ENCODE data around the gene AKR1C1.
A peak's percentile ranks its signal among the peaks of the same experiment; 100 is the strongest.
"Not testable (repeated sequence)": the region's sequence is repeated elsewhere in the genome, so short reads cannot be mapped to it uniquely, and the experiment has no call there.

The AKR1C1 gene

DNA sequence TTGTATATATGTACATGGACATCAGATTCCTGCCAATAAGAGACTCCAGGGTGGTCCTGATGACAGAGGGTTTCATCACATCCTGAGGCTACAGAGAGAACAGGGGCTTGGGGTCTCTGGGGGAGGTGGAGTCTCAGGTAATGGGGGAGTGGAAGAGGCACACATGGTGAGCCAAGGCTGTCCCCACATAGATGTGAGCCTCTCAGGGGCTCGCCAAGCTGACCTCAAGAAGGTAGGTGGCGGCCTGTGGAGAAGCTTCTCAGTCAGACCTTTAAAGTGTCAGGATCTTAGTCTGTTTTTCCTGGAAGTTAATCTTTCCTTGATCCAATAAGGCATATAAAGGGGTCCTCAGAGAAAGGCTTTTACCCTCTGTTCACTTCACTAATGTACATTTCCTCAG is 22.3 kb upstream of the AKR1C1 start:
- not testable (repeated sequence) for H3K36me3 ChIP-seq (ENCODE audit: insufficient read depth, low read depth, low read length); H3K9ac ChIP-seq (ENCODE audit: low read depth, low read length); H3K27me3 ChIP-seq (ENCODE audit: insufficient read depth, low read length); H3K9me3 ChIP-seq (ENCODE audit: insufficient read depth, low read depth, low read length); H3K27ac ChIP-seq (ENCODE audit: low read length); H3K4me3 ChIP-seq (ENCODE audit: low read length)
- peaks cover 19% of the 10 kb centered on the region; the same call in 1 of the 2 replicates for H3K4me1 ChIP-seq (ENCODE audit: insufficient read depth, low read length)

DNA sequence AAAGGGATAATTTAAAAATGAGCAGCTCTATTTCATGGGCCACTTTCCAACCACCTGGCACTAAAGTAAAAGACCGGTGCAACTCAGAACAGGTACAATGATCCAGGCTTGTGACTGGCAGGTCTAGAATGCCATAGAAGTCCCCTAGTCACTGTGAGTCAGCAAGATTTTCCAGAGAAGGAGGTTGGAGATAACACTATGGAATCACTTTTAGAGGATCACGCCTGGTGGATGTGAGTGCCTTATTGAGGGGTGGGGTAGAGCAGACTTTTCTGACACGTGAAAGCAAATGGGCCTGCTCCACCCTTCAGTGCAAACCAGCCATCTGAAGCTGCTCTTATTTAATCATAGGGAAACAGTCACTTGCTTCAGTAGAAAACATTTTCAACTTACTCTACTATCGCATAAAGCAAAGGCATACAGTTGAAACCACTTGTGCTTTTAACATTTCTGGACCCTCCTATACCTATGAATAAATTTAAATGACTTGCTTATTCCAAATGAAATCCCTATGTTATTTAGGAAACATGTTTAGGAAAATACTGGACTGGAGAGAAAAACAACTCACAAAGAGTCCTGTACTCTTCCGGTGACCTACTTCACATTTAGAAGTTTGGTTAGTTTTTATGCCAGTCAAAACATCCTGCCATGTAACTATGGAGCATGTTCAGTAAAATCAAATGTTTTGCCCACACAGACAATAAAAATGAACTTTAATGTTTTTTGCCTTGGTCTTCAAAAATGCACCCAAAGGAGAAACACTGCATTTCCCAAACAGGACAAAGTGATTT is 21.5 kb upstream of the AKR1C1 start:
- Histone ChIP-seq H3K36me3 (ENCODE audit: insufficient read depth, low read depth, low read length) (no peaks in the 10 kb centered on the region), H3K27me3 (ENCODE audit: insufficient read depth, low read length) (no peaks in the 10 kb centered on the region), H3K9me3 (ENCODE audit: insufficient read depth, low read depth, low read length) (no peaks in the 10 kb centered on the region), H3K4me3 (ENCODE audit: low read length) (no peak overlapping the region), H3K4me1 (ENCODE audit: insufficient read depth, low read length) (peaks cover 23% of the 10 kb centered on the region; the same call in 1 of the 2 replicates), H3K9ac (ENCODE audit: low read depth, low read length) (no peak overlapping the region), H3K27ac (ENCODE audit: low read length) (no peak overlapping the region)

DNA sequence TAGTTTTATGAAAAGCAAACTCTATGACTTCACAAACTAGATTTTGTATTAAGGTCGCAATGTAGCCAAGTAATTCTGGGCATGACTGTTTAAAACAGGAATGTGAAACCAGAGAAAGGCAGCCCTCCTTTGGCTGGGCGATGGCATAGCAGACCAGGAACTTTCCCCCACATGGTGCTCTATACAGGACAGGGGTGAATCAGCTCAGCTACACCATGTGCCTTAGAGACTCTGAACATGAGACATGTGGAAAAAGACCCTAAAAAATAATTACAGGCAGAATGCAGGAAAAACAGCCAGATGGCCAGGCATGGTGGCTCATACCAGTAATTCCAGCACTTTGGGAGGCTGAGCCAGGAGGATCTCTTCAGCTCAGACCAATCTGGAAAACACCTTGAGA is 20.3 kb upstream of the AKR1C1 start:
- not testable (repeated sequence) for H3K9me3 ChIP-seq (ENCODE audit: insufficient read depth, low read depth, low read length); H3K27me3 ChIP-seq (ENCODE audit: insufficient read depth, low read length); H3K27ac ChIP-seq (ENCODE audit: low read length); H3K36me3 ChIP-seq (ENCODE audit: insufficient read depth, low read depth, low read length); H3K4me3 ChIP-seq (ENCODE audit: low read length); H3K9ac ChIP-seq (ENCODE audit: low read depth, low read length)
- H3K4me1 ChIP-seq (ENCODE audit: insufficient read depth, low read length), result peaks cover 29% of the 10 kb centered on the region

DNA sequence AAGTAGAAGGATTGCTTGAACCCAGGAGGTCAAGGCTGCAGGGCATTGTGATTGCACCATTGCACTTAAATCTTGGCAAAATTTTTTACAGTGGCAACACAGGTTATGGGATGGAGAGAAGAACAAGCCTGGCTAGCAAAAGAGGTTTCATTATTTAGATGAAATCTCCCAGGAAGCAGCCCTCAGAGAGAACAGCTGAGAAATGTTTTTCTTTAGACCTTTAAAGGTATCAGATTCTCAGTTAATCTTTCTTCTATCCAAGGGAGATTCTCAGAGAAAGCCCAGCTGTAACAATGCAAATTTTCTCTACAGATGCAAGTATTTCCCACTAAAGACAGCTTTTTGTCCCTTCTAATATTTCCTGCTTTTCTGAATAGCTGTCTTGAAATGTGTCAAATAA is 19.8 kb upstream of the AKR1C1 start:
- peaks cover 29% of the 10 kb centered on the region for H3K4me1 ChIP-seq (ENCODE audit: insufficient read depth, low read length)
- not testable (repeated sequence) for H3K27ac ChIP-seq (ENCODE audit: low read length); H3K9ac ChIP-seq (ENCODE audit: low read depth, low read length); H3K9me3 ChIP-seq (ENCODE audit: insufficient read depth, low read depth, low read length); H3K27me3 ChIP-seq (ENCODE audit: insufficient read depth, low read length); H3K4me3 ChIP-seq (ENCODE audit: low read length); H3K36me3 ChIP-seq (ENCODE audit: insufficient read depth, low read depth, low read length)

DNA sequence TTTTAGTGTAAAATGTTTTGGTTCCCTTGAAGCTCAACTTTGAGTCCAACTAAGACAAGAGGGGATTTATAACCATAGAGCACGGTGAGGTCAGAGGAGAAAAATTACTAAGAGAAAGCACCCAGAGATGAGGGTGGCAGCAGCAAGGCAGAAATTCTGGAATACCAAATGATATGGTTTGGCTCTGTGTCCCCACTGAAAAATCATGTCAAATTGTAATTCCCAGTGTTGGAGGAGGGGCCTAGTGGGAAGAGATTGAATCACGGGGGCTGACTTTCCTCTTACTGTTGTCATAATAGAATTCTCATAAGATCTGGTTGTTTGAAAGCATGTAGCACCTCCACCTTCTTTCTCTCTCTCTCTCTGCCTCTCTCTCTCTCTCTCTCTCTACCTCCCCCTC is 19.4 kb upstream of the AKR1C1 start:
- H3K27me3 ChIP-seq (ENCODE audit: insufficient read depth, low read length), result no peaks in the 10 kb centered on the region; the same call in 1 of the 2 replicates
- H3K9ac ChIP-seq (ENCODE audit: low read depth, low read length), result no peak overlapping the region
- no peaks in the 10 kb centered on the region for H3K9me3 ChIP-seq (ENCODE audit: insufficient read depth, low read depth, low read length)
- no peaks in the 10 kb centered on the region for H3K36me3 ChIP-seq (ENCODE audit: insufficient read depth, low read depth, low read length)
- no peak overlapping the region for H3K4me3 ChIP-seq (ENCODE audit: low read length)
- no peak overlapping the region for H3K27ac ChIP-seq (ENCODE audit: low read length)
- peaks cover 29% of the 10 kb centered on the region for H3K4me1 ChIP-seq (ENCODE audit: insufficient read depth, low read length)

DNA sequence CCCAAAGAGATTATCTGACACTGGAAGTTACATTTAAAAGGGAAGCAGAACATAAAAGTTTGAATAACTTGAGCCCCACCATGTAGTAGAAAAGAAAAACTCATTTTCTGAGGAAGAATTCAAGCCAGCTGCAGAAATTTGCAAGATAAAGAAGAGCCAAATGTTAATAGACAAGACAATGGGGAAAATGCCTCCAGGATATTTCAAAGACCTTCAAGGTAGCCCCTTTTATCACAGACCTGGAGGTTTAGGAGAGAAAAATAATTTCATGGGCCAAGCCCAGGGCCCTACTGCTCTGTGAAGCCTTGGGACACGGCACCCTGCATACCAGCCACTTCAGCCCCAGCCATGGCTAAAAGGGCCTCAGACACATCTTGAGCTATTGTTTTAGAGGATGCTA is 18.4 kb upstream of the AKR1C1 start:
- no peaks in the 10 kb centered on the region for H3K9me3 ChIP-seq (ENCODE audit: insufficient read depth, low read depth, low read length)
- peak overlapping the region; percentile 31; the same call in 1 of the 2 replicates for H3K4me3 ChIP-seq (ENCODE audit: low read length)
- H3K27me3 ChIP-seq (ENCODE audit: insufficient read depth, low read length), result no peaks in the 10 kb centered on the region; the same call in 1 of the 2 replicates
- H3K27ac ChIP-seq (ENCODE audit: low read length), result no peak overlapping the region
- H3K4me1 ChIP-seq (ENCODE audit: insufficient read depth, low read length), result peaks cover 29% of the 10 kb centered on the region
- no peaks in the 10 kb centered on the region for H3K36me3 ChIP-seq (ENCODE audit: insufficient read depth, low read depth, low read length)
- H3K9ac ChIP-seq (ENCODE audit: low read depth, low read length), result no peak overlapping the region

DNA sequence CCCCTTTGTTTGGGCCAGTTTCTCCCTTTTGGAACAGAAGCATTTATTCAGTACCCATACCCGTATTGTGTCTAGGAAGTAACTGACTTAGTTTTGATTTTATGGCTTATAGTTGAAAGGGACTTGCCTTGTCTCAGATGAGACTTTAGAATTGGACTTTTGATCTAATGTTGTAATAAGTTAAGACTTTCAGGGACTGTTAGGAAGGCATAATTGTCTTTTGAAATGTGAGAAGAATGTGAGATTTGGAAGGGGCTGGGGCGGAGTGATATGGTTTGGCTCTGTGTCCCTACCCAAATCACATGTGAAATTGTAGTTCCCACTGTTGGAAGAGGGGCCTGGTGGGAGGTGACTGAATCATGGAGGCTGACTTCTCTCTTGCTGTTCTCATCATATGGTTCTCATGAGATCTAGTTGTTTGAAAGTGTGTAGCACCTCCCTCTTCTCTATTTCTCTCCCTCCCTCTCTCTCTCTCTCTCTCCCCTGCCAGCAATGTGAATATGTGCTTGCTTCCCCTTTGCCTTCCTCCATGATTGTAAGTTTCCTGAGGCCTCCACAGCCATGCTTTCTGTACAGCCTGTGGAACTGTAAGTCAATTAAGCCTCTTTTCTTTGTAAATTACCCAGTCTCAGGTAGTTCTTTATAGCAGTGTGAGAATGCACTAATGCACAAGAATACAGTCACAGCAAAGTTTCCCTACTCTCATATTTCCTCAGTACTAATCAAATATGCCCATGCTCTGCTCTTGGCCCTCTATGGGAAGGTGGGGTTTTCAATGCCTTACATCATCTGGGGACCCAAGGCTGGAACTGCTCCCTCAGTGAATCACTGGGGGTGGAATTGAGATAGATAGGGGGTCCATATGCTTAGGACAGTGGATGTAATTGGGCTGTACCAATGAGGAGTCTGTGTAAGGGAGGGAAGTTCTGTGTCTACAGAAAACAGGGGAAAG is 17.2 kb upstream of the AKR1C1 start:
- Histone ChIP-seq H3K27ac (ENCODE audit: low read length) (no peak overlapping the region), H3K9ac (ENCODE audit: low read depth, low read length) (no peak overlapping the region), H3K9me3 (ENCODE audit: insufficient read depth, low read depth, low read length) (no peaks in the 10 kb centered on the region), H3K4me1 (ENCODE audit: insufficient read depth, low read length) (peaks cover 29% of the 10 kb centered on the region), H3K36me3 (ENCODE audit: insufficient read depth, low read depth, low read length) (no peaks in the 10 kb centered on the region), H3K4me3 (ENCODE audit: low read length) (no peak overlapping the region), H3K27me3 (ENCODE audit: insufficient read depth, low read length) (no peaks in the 10 kb centered on the region; the same call in 1 of the 2 replicates)

DNA sequence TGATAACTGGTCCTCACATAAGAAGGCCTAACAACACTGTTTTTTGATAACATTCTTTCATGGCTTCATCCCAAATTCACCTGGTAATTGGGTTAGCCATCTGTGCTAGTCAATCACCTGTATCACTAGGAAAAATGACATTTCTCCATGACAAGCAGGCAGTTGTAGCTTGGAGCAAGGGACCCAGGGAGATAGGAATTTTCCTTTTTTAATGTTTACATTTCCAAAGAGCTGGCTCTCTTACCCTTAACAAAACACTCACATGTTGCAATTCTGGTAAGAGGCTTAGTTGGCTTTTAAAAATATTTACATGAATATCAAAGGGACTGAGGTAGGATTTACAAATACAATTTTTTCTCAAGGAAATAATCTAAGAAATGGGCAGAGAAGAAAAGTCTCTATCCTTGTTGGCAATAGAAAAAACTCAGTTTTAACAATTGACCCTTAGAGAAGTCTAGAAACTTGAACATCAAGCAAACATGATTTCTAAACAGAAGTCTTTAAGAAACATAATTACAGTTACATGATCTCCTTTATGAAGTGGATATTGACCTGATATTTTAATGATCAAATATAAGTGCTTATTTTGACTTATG is 16.1 kb upstream of the AKR1C1 start:
- Histone ChIP-seq H3K9me3 (ENCODE audit: insufficient read depth, low read depth, low read length) (no peaks in the 10 kb centered on the region), H3K4me1 (ENCODE audit: insufficient read depth, low read length) (peaks cover 29% of the 10 kb centered on the region), H3K27me3 (ENCODE audit: insufficient read depth, low read length) (no peaks in the 10 kb centered on the region; the same call in 1 of the 2 replicates), H3K9ac (ENCODE audit: low read depth, low read length) (no peak overlapping the region), H3K4me3 (ENCODE audit: low read length) (no peak overlapping the region), H3K27ac (ENCODE audit: low read length) (no peak overlapping the region), H3K36me3 (ENCODE audit: insufficient read depth, low read depth, low read length) (no peaks in the 10 kb centered on the region)

DNA sequence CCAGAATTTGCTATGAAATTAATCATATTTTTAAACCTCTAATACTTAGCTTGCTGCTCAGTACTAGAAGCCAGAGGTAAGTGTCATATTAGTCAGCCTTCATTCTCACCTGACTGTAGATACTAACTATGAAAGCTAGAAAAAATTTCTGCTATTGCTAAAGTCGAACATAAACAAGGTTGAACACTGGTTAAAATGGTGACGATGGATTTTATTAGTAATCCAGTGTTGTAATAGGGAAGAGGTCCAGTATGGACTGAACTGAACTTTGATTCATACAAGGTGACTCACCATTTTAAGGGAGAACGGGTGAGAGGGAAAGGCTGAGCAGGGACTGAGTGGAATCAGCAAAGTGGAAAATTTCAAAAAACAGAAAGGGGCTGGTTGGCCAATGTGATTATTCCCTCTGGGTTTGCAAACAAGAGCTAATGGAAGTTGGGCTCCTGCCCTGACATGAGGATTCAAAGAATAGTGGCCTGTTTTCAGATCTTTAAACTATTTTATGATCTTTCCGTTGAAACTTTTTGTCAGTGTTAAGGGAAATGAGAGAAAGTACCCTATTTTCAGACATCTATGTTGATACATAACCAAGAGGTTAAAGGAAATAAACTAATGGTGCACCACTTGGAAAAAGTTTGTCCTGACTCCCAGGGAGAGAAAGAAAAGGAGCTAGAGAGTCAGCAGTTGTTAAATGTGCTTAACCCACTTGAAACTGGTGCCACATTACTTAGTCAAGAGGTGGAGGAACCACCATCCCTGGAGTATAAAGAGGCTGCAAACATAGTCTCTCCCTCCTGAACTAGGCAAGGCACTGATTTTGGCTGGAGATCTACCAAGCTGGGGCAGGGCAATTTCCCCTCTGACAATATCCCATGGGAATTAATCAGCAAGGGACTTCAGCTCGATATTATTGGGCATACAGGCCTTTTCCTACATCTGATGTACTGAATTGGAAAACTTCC is 15.3 kb upstream of the AKR1C1 start:
- H3K9ac ChIP-seq (ENCODE audit: low read depth, low read length), result no peak overlapping the region
- no peaks in the 10 kb centered on the region for H3K36me3 ChIP-seq (ENCODE audit: insufficient read depth, low read depth, low read length)
- no peak overlapping the region for H3K27ac ChIP-seq (ENCODE audit: low read length)
- no peak overlapping the region for H3K4me3 ChIP-seq (ENCODE audit: low read length)
- no peaks in the 10 kb centered on the region; the same call in 1 of the 2 replicates for H3K27me3 ChIP-seq (ENCODE audit: insufficient read depth, low read length)
- H3K9me3 ChIP-seq (ENCODE audit: insufficient read depth, low read depth, low read length), result no peaks in the 10 kb centered on the region
- peaks cover 26% of the 10 kb centered on the region for H3K4me1 ChIP-seq (ENCODE audit: insufficient read depth, low read length)

DNA sequence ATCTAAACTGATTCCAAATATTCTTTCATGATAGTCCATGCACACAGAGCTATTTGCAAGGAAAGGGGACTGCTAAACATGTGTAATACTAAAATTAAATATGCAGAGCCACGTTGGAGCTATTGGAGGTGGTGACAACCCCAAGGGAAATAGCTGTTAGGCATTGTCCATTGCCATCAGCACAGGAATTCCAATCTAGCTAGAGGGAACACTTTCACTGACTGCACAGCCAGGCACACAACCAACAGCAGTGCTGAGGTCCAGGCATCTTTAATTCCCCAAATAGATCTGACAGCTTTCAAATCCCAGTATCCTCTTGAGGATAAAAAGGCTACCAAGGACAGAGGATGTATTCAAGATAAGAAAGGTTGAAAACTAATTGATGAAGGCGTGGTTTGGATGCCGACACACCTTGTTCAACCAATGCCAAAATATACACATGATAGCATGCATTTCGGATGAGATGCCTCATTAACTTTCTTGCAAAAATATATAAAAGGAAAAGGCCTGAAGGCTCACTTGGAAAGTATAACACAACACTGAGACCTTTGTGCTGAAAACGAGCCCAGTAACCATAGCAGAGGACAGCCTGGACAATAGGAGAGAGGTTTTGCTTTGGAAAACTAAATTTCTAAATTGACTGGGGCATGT is 11.6 kb upstream of the AKR1C1 start:
- H3K9ac ChIP-seq (ENCODE audit: low read depth, low read length); H3K4me1 ChIP-seq (ENCODE audit: insufficient read depth, low read length); H3K9me3 ChIP-seq (ENCODE audit: insufficient read depth, low read depth, low read length); H3K27ac ChIP-seq (ENCODE audit: low read length); H3K36me3 ChIP-seq (ENCODE audit: insufficient read depth, low read depth, low read length); H3K4me3 ChIP-seq (ENCODE audit: low read length); H3K27me3 ChIP-seq (ENCODE audit: insufficient read depth, low read length): not testable (repeated sequence)

Data from iPS-20b (cell line).